HG03432 (cell line): ENCODE data around the gene ARID1B.
A peak's percentile ranks its signal among the peaks of the same experiment; 100 is the strongest.

Source experiments
- ATAC-seq: cut with Tn5 transposase; IDR thresholded peaks from one replicate; pipeline ENCODE4 v1.9.1; 2021; ENCODE audit warnings: mild to moderate bottlenecking, moderate library complexity; ENCODE audit not compliant: unreplicated experiment

ARID1B gene

GRCh38 chr6:156875062-156875461 is 97.9 kb downstream of the ARID1B start:
- ATAC-seq = no peak

DNA sequence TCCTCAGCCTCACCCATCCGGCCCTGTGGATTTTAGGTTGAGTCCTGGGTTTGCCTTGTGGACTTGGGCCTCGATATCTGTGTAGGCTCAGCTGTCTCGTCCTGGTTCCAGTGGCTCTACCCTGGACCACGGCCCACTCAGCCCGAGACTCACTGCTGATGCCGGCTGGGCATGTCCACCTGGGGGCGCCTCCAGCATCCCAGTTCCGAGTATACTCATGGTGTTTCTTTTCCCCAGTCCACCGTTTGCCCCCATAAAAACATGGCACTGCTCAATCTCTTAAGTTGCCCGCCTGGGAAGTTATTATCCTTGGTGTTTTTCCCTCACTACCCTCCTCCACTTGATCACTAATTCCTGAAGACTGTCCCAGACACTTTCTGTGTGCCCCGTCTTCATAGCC is 99.1 kb downstream of the ARID1B start:
- no peak for ATAC-seq

GRCh38 chr6:156877126-156877863 is 100.1 kb downstream of the ARID1B start:
- ATAC-seq = no peak

DNA sequence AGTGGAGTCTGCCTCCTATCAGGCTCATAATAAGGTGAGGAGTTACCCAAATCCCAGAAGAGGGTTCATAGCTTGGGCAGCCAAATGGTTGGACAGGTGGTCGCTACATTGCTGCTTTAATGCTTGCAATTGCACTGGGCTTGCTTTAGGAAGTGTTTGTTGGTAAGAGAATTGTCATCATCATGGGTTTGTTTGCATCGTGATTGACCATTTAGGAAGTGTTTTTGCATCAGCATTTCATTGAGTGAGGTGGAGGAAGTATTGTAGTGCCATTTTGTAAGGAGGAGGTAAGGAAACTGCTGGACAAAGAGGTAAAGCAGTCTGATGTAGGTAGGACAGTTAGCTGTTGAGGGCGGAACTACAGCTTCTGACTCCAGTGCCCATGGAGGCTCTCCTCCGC is 101.5 kb downstream of the ARID1B start:
- ATAC-seq = no peak

DNA sequence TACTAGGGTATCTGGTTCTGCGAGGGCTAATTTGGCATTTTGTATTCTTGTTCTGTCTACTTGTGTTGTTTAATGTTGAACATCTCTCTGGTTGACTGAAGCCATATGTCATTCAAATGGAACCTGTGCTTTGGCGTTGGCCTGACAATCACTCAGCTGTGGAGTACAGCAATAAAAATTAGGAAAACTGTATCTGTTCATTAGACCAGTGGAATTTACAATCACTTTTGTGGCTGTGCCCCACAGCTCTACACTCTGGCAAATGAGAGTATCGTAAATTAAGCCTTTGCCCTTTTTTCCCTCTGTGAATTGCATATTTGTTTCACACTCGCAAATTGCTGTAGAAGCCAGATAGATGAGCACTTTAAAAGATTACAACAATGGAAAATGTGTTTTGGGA is 102.0 kb downstream of the ARID1B start:
- no peak for ATAC-seq

DNA sequence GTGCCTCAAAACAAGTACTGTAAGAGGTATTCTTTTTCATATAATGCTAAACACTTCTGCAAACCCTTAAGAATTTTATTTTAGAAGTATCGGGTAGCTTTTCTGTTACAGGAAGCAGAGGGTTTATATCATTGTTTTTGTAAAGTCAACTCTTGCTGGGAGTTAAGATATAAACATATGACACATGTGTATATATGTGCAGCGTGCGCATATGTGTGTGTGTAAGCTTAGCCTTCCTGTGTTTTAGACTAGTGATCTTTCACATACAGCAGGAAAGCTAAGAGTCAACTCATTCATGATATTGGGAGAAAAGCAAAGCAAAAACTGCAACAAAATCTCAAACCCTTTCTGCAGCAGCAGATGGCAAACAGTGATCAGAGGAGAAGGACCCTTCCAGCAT is 102.4 kb downstream of the ARID1B start:
- ATAC-seq = no peak

DNA sequence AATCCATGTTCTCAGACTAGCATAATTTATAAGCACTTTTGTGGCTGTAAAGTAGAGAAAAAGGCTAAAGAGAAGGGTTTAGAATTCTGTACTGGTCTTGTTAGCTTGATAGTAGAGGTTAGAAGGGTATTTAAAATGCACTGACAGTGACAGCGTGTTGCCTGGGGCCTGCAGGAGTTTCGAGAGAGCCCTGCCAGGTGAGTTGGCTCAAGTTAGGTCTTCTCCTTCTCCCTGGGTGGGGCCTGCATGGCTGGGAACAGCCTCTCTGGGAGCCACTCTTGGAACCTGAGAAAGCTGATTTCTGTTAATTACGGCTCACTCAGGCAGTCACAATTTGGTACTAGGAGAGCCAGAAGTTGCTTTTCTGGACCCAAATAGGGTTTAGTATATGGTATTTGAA is 103.7 kb downstream of the ARID1B start:
- no peak for ATAC-seq

DNA sequence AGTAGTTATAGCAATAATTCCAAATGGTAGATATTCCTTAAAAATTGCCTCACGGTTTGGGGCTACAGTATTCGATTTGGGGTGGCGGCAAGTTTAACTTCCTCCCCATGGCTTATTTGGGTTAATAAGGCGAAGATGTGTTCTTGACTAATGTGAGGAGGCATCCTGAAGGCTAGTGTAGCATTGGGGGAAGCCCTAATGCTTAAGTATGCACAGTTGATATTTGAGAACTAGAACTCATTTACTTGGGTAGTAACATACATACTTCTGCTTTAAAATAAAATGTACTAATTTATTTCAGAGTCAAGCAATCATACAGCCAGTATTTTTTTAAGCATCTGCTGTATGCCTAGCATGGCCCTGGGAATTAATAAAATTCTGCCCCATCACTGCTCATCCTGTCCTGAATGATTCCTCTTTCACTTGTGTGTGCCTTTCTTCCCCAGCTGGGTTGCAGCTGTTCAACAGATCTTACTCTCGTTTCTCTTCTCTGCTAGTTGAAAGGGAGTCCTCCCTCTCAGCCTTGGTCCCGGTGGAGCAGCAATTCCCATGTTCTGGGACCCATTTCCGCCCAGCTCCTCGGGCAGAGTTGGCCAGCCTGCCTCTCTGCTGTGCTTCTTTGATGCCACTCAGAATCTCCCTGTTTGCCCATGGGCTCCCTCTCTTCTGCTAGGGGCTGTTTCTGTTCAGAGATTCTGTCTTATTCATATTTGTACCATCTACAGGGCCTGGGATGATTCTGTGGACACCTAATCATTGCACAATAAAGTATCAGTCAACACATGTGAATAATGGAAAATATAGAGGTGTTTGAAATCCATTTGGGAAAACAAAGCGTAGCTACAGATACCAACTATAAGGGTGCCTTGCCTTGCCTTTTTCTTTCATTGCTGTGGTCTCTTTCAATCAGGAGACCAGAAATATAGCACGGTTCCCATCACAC is 104.8 kb downstream of the ARID1B start:
- no peak for ATAC-seq

DNA sequence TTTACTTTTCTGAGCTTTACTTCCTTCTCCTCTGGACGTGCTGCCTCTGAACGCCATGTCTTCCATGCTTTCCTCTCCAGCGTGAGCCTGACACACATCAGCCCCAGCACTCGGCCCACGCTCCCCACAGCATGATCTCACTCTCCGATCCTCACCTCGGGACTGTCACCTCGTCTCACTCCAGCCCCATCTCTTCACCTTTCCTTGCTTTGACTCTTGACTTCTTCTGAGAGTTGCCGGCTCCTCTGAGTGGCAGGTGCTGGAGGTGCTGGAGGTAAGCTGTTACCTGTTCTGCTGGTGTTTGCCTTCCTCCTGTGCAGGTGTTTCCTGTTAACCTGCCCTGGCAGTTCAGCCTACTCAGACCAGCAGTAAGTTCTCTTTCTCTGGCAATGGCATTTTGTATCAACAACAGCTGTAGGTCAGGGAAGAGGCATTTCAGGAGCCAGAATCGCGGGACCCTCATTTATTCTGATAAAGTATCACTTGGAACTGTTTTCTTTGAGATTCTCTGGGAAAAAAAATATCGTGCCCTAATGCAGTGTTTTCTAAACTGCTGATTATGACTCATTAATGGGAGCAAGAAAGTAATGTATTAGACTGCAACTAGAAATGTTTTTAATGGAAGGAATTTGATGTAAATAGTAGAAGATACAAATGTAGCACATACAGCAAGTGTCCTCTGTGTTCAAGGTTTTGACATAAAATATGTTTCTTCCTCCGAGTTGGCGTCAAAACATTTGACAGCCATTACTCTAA is 106.5 kb downstream of the ARID1B start:
- peak; percentile 33 for ATAC-seq

- no peak for ATAC-seq
Measured at GRCh38 chr6:156884306-156884705, 107.1 kb downstream of the ARID1B start.

GRCh38 chr6:156885562-156885961 is 108.4 kb downstream of the ARID1B start:
- ATAC-seq = no peak

GRCh38 chr6:156886409-156886808 is 109.2 kb downstream of the ARID1B start:
- peak; percentile 81 for ATAC-seq

DNA sequence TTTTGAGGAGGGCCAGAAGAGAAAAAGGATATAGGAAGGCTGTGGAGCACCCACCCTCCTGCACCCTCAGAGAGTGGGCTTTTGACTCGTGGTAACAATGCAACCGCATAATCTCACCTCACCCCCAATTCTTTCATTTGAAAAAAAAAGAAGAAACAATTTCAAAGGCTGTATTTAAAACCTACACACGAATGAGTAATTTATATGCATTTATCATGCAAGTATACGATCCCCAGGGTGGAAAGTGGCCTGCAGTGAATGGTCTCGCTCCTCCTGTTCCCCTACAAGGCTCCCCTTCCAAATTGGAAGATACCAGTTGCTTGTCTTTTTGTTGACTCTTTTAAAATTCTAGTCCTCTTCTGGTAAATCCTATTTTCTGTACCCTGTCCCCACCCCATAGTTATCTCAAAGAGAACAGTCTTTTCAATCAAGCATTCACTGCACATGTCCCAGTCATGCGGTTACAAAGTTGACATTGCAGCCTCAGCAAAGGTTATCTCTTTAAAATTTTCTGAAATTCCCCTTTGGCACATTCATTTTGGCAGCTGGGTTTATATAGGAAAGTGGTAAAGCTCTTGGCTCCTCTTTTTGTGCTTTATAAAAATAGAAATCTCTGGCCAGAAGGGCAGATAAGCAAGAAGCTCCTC is 110.6 kb downstream of the ARID1B start:
- ATAC-seq = no peak

DNA sequence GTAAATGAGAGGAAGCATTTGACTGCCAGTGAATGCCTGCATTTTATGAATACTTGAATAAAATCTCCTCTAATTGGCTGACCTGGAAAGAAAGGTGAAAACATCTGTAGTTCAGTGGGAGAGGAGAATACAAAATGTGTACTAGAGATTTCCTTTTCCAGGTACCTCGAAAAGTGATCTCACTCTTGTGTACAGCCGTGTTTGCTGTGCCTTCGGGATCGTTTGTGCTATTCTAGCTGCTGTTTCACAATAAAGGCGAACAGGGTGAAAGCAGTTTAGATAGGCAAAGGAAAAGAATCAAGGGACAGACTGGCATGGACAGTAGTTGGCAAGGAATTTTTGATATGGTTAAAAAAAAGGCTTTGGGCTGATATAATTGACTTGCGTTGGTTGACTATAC is 112.3 kb downstream of the ARID1B start:
- ATAC-seq = no peak

- ATAC-seq = no peak
Measured at GRCh38 chr6:156889986-156890385, 112.8 kb downstream of the ARID1B start.

DNA sequence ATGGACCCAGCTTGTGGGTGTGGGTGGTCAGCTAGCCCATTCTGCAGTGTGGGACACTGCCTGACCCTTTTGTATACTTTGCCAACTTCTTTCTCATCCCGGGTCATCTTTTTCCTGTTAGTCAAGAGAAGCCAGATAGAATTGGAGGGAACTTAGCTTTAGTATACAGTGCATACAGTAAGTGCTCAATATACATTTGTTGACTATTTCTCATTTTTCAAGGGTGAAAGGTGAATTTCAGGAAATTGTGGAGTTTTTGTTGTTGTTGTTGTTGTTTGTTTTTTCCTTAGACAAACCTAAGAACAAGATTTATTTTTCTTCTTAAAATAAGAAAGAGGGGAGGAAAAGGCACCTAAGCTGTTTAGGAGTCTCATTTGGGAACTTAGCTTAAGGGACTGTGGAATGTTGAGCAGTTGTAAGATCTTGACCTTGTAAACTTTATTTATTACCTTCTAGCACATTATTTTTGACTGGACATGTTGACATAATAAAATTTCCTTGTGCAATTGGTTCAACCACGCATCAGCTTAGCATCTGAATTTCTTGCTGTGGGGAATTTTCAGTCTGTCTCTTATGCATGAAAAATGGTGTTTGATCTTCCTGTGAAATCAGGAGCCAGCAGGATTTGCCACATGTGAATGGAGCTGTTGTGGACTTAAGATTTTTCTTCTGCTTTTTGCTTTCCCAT is 113.6 kb downstream of the ARID1B start:
- ATAC-seq = no peak

- no peak for ATAC-seq
Measured at GRCh38 chr6:156897907-156898531, 120.8 kb downstream of the ARID1B start.

- no peak for ATAC-seq
Measured at GRCh38 chr6:156899071-156899470, 121.9 kb downstream of the ARID1B start.

GRCh38 chr6:156899532-156900135 is 122.5 kb downstream of the ARID1B start:
- no peak for ATAC-seq
